ENCODE measurements around the gene WDR20.
A peak's percentile ranks its signal among the peaks of the same experiment; 100 is the strongest.

DNA sequence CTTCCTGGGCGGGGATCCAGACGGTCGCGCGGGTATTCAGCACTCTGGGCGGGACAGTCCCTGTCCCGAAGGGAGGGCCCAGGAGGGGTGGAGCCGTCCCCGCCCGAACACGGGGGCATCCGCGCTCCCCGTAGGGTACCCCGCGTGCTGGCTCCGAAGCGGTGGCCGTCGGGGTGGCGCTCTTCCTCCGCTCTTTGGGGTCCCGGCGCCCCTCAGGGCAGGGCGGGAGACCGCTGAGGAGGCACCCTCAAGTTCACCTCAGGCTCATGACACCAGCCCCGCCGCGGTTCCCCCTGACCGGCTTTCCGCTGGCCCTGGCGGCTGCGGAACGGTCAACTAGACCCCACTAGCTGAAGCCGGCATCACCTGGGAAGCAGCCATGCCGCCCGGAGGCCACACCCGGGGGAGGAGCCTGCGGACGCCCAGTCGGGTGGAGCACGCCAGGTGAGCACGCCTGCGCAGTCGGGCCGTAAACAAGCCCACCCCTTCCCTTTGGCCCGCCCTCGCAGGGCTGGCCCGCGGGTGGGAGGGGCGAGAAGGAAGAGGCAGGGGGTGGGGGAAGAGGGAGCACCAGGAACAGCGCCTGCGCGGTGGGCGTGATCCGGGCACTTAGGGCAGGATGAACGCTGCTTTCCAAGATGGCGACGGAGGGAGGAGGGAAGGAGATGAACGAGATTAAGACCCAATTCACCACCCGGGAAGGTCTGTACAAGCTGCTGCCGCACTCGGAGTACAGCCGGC, at the start of gene WDR20:
- TF ChIP-seq MXI1 (IDR thresholded peaks at IDR 0.05; ENCODE audit: low read depth, low read length) (peak; percentile 77; the same call in 1 of the 2 replicates), RAD21 (IDR thresholded peaks at IDR 0.05; ENCODE audit: low read length) (no peak; the same call in 1 of the 2 replicates), NFIC (IDR thresholded peaks at IDR 0.05; ENCODE audit: borderline replicate concordance) (no peak), JUND (IDR thresholded peaks at IDR 0.05) (no peak)
